SU-DHL-6 (cell line): ENCODE results near the gene SULT1A1.
"Not testable (repeated sequence)": the region's sequence is repeated elsewhere in the genome, so short reads cannot be mapped to it uniquely, and the experiment has no call there.

ENCODE experiments used
- CTCF ChIP-seq: fragments of 200-600 bp; sonication (generic); IDR thresholded peaks from one replicate; pipeline ENCODE4 v1.5.1; 2017; ENCODE audit warnings: antibody characterized with exemption, mild to moderate bottlenecking, low read length, moderate library complexity; ENCODE audit not compliant: insufficient read depth, poor library complexity, severe bottlenecking
- EZH2phosphoT487 ChIP-seq: fragments of 200-600 bp; sonication (generic), shearing (Covaris generic); conservative IDR thresholded peaks from 2 replicates; pipeline ENCODE4 v1.6.1; 2018; ENCODE audit warnings: mild to moderate bottlenecking, antibody characterized with exemption, low read length, moderate library complexity, mixed read lengths

- not testable (repeated sequence) for TF ChIP-seq CTCF, EZH2phosphoT487
These were observed 812 bp downstream of the SULT1A1 start for GRCh38 chr16:28608867-28609596.
